ENCODE results near the gene LRRC41.

DNA sequence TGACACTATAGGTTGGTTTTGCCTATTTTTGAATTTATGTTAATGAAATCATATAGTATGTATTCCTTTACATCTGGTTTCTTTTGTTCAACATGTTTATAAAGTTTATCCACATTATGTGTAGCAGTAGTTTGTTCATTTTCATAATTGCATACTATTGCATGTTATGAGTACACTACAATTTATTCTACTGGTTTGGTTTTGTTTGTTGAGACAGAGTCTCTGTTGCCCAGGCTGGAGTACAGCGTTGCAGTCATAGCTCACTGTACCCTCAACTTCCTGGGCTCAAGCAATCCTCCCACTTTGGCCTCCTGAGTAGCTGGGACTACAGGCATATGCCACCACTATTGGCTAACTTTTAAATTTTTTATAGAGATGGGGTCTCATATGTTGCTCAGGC lies 34.8 kb downstream of the LRRC41 start:
- TF ChIP-seq, protein P1, sequence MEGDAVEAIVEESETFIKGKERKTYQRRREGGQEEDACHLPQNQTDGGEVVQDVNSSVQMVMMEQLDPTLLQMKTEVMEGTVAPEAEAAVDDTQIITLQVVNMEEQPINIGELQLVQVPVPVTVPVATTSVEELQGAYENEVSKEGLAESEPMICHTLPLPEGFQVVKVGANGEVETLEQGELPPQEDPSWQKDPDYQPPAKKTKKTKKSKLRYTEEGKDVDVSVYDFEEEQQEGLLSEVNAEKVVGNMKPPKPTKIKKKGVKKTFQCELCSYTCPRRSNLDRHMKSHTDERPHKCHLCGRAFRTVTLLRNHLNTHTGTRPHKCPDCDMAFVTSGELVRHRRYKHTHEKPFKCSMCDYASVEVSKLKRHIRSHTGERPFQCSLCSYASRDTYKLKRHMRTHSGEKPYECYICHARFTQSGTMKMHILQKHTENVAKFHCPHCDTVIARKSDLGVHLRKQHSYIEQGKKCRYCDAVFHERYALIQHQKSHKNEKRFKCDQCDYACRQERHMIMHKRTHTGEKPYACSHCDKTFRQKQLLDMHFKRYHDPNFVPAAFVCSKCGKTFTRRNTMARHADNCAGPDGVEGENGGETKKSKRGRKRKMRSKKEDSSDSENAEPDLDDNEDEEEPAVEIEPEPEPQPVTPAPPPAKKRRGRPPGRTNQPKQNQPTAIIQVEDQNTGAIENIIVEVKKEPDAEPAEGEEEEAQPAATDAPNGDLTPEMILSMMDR (IDR thresholded peaks at IDR 0.05; ENCODE audit: borderline replicate concordance, extremely low read depth, low read length, poor library complexity, severe bottlenecking): no peak
- no peak for TF ChIP-seq EZH2 (IDR thresholded peaks at IDR 0.05; ENCODE audit: borderline replicate concordance, low read depth, low read length, severe bottlenecking)
